Pancreas (tissue), 10 donors: Measurements from ENCODE around the gene SLC10A7. TPM values are rescaled to one million over a fixed set of nuclear protein-coding genes. Genes with fewer than 3 reads are reported as not detected.

Source experiments
- ATAC-seq, 4 donors: fragments of 200-7000 bp; cut with Tn5 transposase; one replicate each; pipeline versions ENCODE4 v1.8.0 to v1.9.1; 2020; ENCODE audit warnings: mild to moderate bottlenecking in 4 of 4, moderate library complexity in 4 of 4
- DNase-seq, 6 donors: peaks; one replicate each; pipeline ENCODE4 v3.0.0-alpha.2; 2020
- FAIRE-seq: peaks from 2 replicates; lab custom pipeline; 2012; peaks lifted over from hg19 to GRCh38; lab: Jason Lieb, UNC
- H3K27ac ChIP-seq, 4 donors: fragments of 200-600 bp; sonication (generic); 1 replicate in 3 of 4; 2 replicates in 1 of 4; pipeline versions ENCODE4 v1.5.0 to v1.8.0; 2020
- H3K27me3 ChIP-seq, 4 donors: fragments of 200-600 bp; one replicate each; pipeline ENCODE4 v1.8.0; 2021
- H3K36me3 ChIP-seq, 3 donors: fragments of 200-600 bp; sonication (generic) in 1 of 3; one replicate each; pipeline versions ENCODE4 v1.5.0 to v1.8.0; 2020 to 2021
- H3K4me1 ChIP-seq, 3 donors: fragments of 200-600 bp; one replicate each; pipeline ENCODE4 v1.8.0; 2021
- H3K4me3 ChIP-seq, 4 donors: fragments of 200-600 bp; sonication (generic) in 2 of 4; one replicate each; pipeline versions ENCODE4 v1.5.0 to v1.8.0; 2020 to 2021
- H3K9me3 ChIP-seq, 4 donors: fragments of 200-600 bp; one replicate each; pipeline ENCODE4 v1.8.0; 2021
- CTCF ChIP-seq, 4 donors: fragments of 200-600 bp; sonication (generic) in 3 of 4; IDR thresholded peaks; one replicate each; pipeline versions ENCODE4 v1.5.0 to v1.8.0; 2021; ENCODE audit warnings: antibody characterized with exemption in 4 of 4
- WGBS, 2 donors: extraction: QIAGEN DNeasy Blood & Tissue Kit; methylation state at CpG; one replicate each; pipeline ENCODE4 v1.1.7; 2013; 5-methylcytosine and 5-hydroxymethylcytosine counted together
- intact Hi-C, 3 donors: fragments of 100-400 bp; cut with DNase I; formaldehyde crosslinking; loops; one replicate each; pipeline versions ENCODE4 v1.11.1 to v1.14.2; 2022
- polyA plus RNA-seq, 2 donors: library from polyadenylated mRNA; stranded (reverse); fragments of 200-250 nt; gene quantifications; one replicate each; pipeline ENCODE4 v1.2.3, GENCODE V29; 2013
- total RNA-seq, 6 donors: library from RNA; stranded (reverse); fragmentation: NEBNext Ultra II Directional in 4 of 6; extraction: Animal tissue kit (Norgen Biotek cat#: 25700) in 4 of 6; gene quantifications; one replicate each; pipeline versions ENCODE4 v1.2.1 to v1.2.4, GENCODE V29; 2021 to 2023
- donor health status: healthy with polysubstance abuse.
- donor health status: DM: no; HTN: no; CAD: no; lungs with moderate emphysema.
- donor health status: DM: no; HTN: no; CAD: no.
- donor health status: control.
- donor health status: control.
- donor health status: Bipolar disorder and iron deficiency.
- donor health status: DM: yes; HTN: yes; CAD: no.
- donor health status: DM: no; HTN: no; CAD: no.
- donor health status: DM: no; HTN: no; CAD: no.
- donor health status: DM: yes; HTN: yes; CAD: no.

The SLC10A7 gene
- total and polyA plus RNA-seq, 8 donors, result 2.1 to 11.1 (median 6.9) TPM

- Histone ChIP-seq H3K4me1 (no peaks in the 10 kb centered on the region), H3K36me3 (peaks cover 0 to 6% (median 0%) of the 10 kb centered on the region in 3 donors), H3K4me3 (no peak overlapping the region), H3K9me3 (no peaks in the 10 kb centered on the region), H3K27me3 (no peaks in the 10 kb centered on the region), H3K27ac (no peak overlapping the region)
- peak in 1 of 4 donors; percentile 15 for ATAC-seq
- TF ChIP-seq CTCF (IDR thresholded peaks at IDR 0.05), result no peak
- intact Hi-C loops, result no loop called here
- DNase-seq, result no peak
- no peak for FAIRE-seq
Measured at GRCh38 chr4:146329050-146329716, 192.6 kb downstream of the SLC10A7 start.

- no peak overlapping the region for H3K4me3 ChIP-seq
- ATAC-seq, result no peak
- FAIRE-seq, result no peak
- intact Hi-C loops, result no loop called here
- DNase-seq, result peak in 1 of 6 donors; percentile 46
- H3K4me1 ChIP-seq, result no peaks in the 10 kb centered on the region
- H3K36me3 ChIP-seq, result peaks cover 0 to 6% (median 0%) of the 10 kb centered on the region in 3 donors
- H3K9me3 ChIP-seq, result no peaks in the 10 kb centered on the region
- no peak overlapping the region for H3K27ac ChIP-seq
- no peaks in the 10 kb centered on the region for H3K27me3 ChIP-seq
- WGBS, 2 donors, result 91 to 92% methylated on average over 6 of the region's 6 CpGs
- TF ChIP-seq CTCF (IDR thresholded peaks at IDR 0.05), result no peak
Measured at GRCh38 chr4:146327859-146328650, 193.7 kb downstream of the SLC10A7 start.

GRCh38 chr4:146318894-146319293 lies 202.8 kb downstream of the SLC10A7 start:
- FAIRE-seq (no peak), DNase-seq (no peak), ATAC-seq (no peak)
- Histone ChIP-seq H3K4me1 (no peaks in the 10 kb centered on the region), H3K9me3 (no peaks in the 10 kb centered on the region), H3K27ac (no peak overlapping the region), H3K4me3 (no peak overlapping the region), H3K36me3 (no peaks in the 10 kb centered on the region), H3K27me3 (no peaks in the 10 kb centered on the region)
- no peak for TF ChIP-seq CTCF (IDR thresholded peaks at IDR 0.05)
- intact Hi-C loops, result no loop called here

- Histone ChIP-seq H3K36me3 (no peaks in the 10 kb centered on the region), H3K27ac (no peak overlapping the region), H3K27me3 (no peaks in the 10 kb centered on the region), H3K4me1 (no peaks in the 10 kb centered on the region), H3K4me3 (no peak overlapping the region), H3K9me3 (no peaks in the 10 kb centered on the region)
- DNase-seq (no peak), ATAC-seq (no peak), FAIRE-seq (no peak)
- 97 to 100% methylated on average over 1 of the region's 1 CpG for WGBS, 2 donors
- intact Hi-C loops, result no loop called here
- TF ChIP-seq CTCF (IDR thresholded peaks at IDR 0.05), result no peak
Measured at GRCh38 chr4:146317783-146318182, 204.0 kb downstream of the SLC10A7 start.

DNA sequence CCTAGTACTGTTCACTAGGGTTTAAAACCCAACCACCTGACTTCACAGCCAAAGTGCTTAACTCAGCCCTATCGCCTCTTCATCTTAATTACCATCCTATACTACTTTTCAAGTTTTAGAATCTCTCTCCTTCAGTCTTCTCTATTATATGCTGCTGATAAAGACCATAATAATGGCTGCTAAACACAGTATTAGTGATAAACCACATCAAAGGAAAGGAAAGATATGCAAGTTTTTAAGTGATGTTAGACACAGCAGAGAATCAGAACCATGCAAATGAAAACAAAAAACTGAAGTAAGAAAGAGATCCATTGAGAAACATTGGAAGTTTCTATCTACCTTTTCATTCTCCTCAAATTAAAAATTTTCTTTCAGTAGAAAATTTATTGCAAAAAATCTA lies 206.6 kb downstream of the SLC10A7 start:
- no peak for DNase-seq
- Histone ChIP-seq H3K36me3 (no peaks in the 10 kb centered on the region), H3K27me3 (no peaks in the 10 kb centered on the region), H3K4me3 (no peak overlapping the region), H3K9me3 (no peaks in the 10 kb centered on the region), H3K4me1 (no peaks in the 10 kb centered on the region), H3K27ac (no peak overlapping the region)
- 100% methylated on average over 1 of the region's 1 CpG for WGBS, 2 donors
- no peak for ATAC-seq
- TF ChIP-seq CTCF (IDR thresholded peaks at IDR 0.05), result no peak
- intact Hi-C loops, result no loop called here
- no peak for FAIRE-seq
